Naive B cell (primary cell): ENCODE measurements around the gene TENT5C. TPM values are rescaled to one million over a fixed set of nuclear protein-coding genes. Genes with fewer than 3 reads are reported as not detected.

ENCODE experiments used
- ATAC-seq, 2 donors: fragments of 150-1000 bp; cut with Tn5 transposase; 2 replicates each; pipeline ENCODE4 v1.10.0; 2021; ENCODE audit warnings: low read depth in 2 of 2, mild to moderate bottlenecking in 2 of 2, moderate library complexity in 2 of 2
- DNase-seq: peaks from one replicate; pipeline ENCODE4 v3.0.0; 2022
- H3K27ac Mint-ChIP-seq, 6 donors: one replicate each; pipeline ENCODE4 v1.8.0; 2020 to 2022; ENCODE audit warnings: mild to moderate bottlenecking in 6 of 6, mixed read lengths in 6 of 6, moderate library complexity in 5 of 6, inconsistent platforms in 2 of 6
- H3K27me3 Mint-ChIP-seq, 3 donors: one replicate each; pipeline ENCODE4 v1.8.0; 2021 to 2022; ENCODE audit warnings: mixed read lengths in 3 of 3, mild to moderate bottlenecking in 1 of 3
- H3K36me3 Mint-ChIP-seq, 2 donors: one replicate each; pipeline ENCODE4 v1.8.0; 2020 to 2022; ENCODE audit warnings: mixed read lengths in 2 of 2, inconsistent platforms in 1 of 2, mild to moderate bottlenecking in 1 of 2
- H3K4me1 Mint-ChIP-seq, 3 donors: one replicate each; pipeline ENCODE4 v1.8.0; 2020 to 2022; ENCODE audit warnings: mixed read lengths in 3 of 3, inconsistent platforms in 1 of 3, mild to moderate bottlenecking in 1 of 3, moderate library complexity in 1 of 3
- H3K4me3 Mint-ChIP-seq, 8 donors: one replicate each; pipeline ENCODE4 v1.8.0; 2020 to 2022; ENCODE audit warnings: mild to moderate bottlenecking in 8 of 8, mixed read lengths in 8 of 8, moderate library complexity in 8 of 8, inconsistent platforms in 2 of 8
- H3K9me3 Mint-ChIP-seq, 7 donors: one replicate each; pipeline ENCODE4 v1.8.0; 2020 to 2022; ENCODE audit warnings: mixed read lengths in 7 of 7, mild to moderate bottlenecking in 5 of 7, inconsistent platforms in 2 of 7, moderate library complexity in 1 of 7
- polyA plus RNA-seq, 6 donors: library from polyadenylated mRNA; unstranded; fragments of 300-500 nt; fragmentation: Illumina TruSeq; gene quantifications; one replicate each; pipeline ENCODE4 v1.2.3, GENCODE V29; 2021; ENCODE audit warnings: low read depth in 6 of 6

Gene TENT5C
- polyA plus RNA-seq, 6 donors from 2014 or later: 55.9 to 92.4 (median 65.2) TPM

DNA sequence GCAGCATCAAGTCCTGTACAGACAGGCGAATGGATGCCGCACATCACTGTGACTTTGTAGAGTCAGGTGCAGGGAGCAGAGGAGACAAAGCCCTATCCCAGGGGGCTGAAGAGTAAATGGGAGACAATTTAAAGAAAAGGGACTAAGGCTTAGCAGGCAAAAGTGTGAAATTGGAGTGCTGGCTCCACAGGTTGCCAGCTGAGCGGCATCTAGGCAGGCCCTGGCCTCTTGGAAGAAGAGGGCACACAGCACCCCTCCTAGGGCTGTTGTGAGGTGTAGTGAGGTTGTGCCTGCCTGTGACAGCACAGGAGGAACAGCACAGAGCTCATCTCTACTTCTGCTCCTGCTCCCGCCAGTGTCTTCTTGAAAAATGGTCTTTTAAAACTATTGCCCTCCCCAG is 47.3 kb downstream of the TENT5C start:
- Mint-ChIP-seq H3K27ac (peak overlapping the region; percentile 97 to 100 (median 99)), H3K4me3 (peak overlapping the region in 5 of 8 donors; percentile 73 to 89 (median 86)), H3K27me3 (no peaks in the 10 kb centered on the region), H3K9me3 (no peaks in the 10 kb centered on the region), H3K4me1 (peaks cover 78 to 95% (median 93%) of the 10 kb centered on the region in 3 donors), H3K36me3 (no peaks in the 10 kb centered on the region)
- ATAC-seq: no peak
- no peak for DNase-seq

- Mint-ChIP-seq H3K4me1 (peaks cover 82 to 96% (median 95%) of the 10 kb centered on the region in 3 donors), H3K36me3 (no peaks in the 10 kb centered on the region), H3K9me3 (no peaks in the 10 kb centered on the region), H3K27ac (peak overlapping the region; percentile 93 to 100 (median 99)), H3K4me3 (peak overlapping the region; percentile 66 to 89 (median 76)), H3K27me3 (no peaks in the 10 kb centered on the region)
- DNase-seq: peak; percentile 68
- ATAC-seq: peak; percentile 22 to 31
Observed at GRCh38 chr1:117653732-117654492, 48.1 kb downstream of the TENT5C start.

GRCh38 chr1:117654493-117655219 is 48.8 kb downstream of the TENT5C start:
- H3K4me1 Mint-ChIP-seq: peaks cover 84 to 96% (median 95%) of the 10 kb centered on the region in 3 donors

DNA sequence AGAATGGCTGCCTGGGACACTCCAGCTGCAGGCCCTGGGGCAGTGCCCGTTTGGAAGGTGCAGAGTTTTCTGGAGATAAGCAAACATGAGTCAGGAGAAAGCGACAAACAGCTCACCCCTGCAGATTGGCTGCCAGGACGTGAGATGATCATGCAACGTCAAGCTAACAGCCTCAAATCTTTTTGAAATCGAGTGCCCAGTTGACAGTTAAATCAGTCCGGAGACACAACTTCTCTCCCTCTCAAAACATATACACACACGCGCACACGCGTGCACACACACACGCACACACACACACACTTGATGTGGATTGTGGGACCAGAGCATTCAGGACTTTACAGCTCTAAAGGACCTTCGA is 49.4 kb downstream of the TENT5C start:
- H3K27ac Mint-ChIP-seq: peak overlapping the region; percentile 93 to 100 (median 99)
- ATAC-seq (no peak), DNase-seq (no peak)
- H3K36me3 Mint-ChIP-seq: no peaks in the 10 kb centered on the region
- no peaks in the 10 kb centered on the region for H3K27me3 Mint-ChIP-seq
- H3K9me3 Mint-ChIP-seq: no peaks in the 10 kb centered on the region
- H3K4me3 Mint-ChIP-seq: peak overlapping the region; percentile 42 to 89 (median 76)
- peaks cover 89 to 97% (median 95%) of the 10 kb centered on the region in 3 donors for H3K4me1 Mint-ChIP-seq

More at GRCh38 chr1:117654493-117655219, 48.8 kb downstream of the TENT5C start:
- H3K4me3 Mint-ChIP-seq: peak overlapping the region; percentile 60 to 89 (median 76)
- H3K9me3 Mint-ChIP-seq: no peaks in the 10 kb centered on the region
- H3K36me3 Mint-ChIP-seq: no peaks in the 10 kb centered on the region
- DNase-seq (peak; percentile 85), ATAC-seq (peak; percentile 70 to 71)
- no peaks in the 10 kb centered on the region for H3K27me3 Mint-ChIP-seq
- H3K27ac Mint-ChIP-seq: peak overlapping the region; percentile 93 to 100 (median 99)

- Mint-ChIP-seq H3K27me3 (no peaks in the 10 kb centered on the region), H3K4me1 (peaks cover 88 to 97% (median 95%) of the 10 kb centered on the region in 3 donors), H3K27ac (peak overlapping the region; percentile 88 to 100 (median 99)), H3K9me3 (no peaks in the 10 kb centered on the region), H3K4me3 (peak overlapping the region; percentile 5 to 89 (median 81)), H3K36me3 (no peaks in the 10 kb centered on the region)
- DNase-seq (peak; percentile 81), ATAC-seq (peak; percentile 39 to 45)
Observed at GRCh38 chr1:117656202-117656641, 50.4 kb downstream of the TENT5C start.

- no peaks in the 10 kb centered on the region for H3K27me3 Mint-ChIP-seq
- peak overlapping the region; percentile 24 to 99 (median 99) for H3K27ac Mint-ChIP-seq
- peaks cover 90 to 97% (median 95%) of the 10 kb centered on the region in 3 donors for H3K4me1 Mint-ChIP-seq
- H3K9me3 Mint-ChIP-seq: peaks cover 0 to 2% (median 0%) of the 10 kb centered on the region in 7 donors
- ATAC-seq (no peak), DNase-seq (no peak)
- no peaks in the 10 kb centered on the region for H3K36me3 Mint-ChIP-seq
- H3K4me3 Mint-ChIP-seq: peak overlapping the region in 6 of 8 donors; percentile 5 to 86 (median 78)
Observed at GRCh38 chr1:117657031-117657430, 51.2 kb downstream of the TENT5C start.

DNA sequence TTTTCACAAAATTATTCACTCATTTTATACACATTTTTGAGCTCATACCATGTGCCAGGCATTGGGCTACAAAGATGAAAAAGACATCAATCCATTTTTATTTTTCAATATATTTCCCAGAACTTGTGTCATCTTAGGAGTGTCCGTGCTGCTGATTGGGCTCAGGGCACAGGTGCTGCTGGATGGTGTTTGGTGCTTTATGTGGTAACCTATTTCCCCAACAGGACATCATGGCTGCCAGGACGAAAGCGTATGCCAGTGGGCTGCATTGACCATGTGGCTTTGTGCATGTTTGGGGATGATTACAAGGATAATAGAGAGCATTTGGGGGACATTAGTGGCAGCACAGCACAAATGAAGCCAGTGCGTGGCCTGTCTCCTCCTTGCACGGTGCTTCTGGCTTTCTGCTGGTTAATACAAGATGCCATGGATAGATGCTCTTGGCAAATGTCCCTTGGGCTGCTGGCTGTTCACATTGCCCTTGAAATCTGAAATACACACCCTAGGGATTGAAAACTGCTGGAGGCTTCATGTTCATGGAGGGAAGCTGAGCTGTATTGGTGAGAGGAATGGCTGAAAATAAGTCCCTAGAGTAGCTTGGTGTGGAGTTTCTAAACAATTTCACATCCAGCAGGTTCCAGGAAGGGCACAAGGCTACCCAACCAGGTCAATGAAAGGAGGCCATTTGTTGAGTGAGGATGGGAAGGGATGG is 52.3 kb downstream of the TENT5C start:
- H3K9me3 Mint-ChIP-seq: peaks cover 0 to 6% (median 0%) of the 10 kb centered on the region in 7 donors
- peaks cover 86 to 97% (median 92%) of the 10 kb centered on the region in 3 donors for H3K4me1 Mint-ChIP-seq
- H3K27me3 Mint-ChIP-seq: no peaks in the 10 kb centered on the region
- no peaks in the 10 kb centered on the region for H3K36me3 Mint-ChIP-seq
- ATAC-seq (no peak), DNase-seq (no peak)
- peak overlapping the region; percentile 91 to 99 (median 98) for H3K27ac Mint-ChIP-seq
- peak overlapping the region in 7 of 8 donors; percentile 45 to 87 (median 74) for H3K4me3 Mint-ChIP-seq

DNA sequence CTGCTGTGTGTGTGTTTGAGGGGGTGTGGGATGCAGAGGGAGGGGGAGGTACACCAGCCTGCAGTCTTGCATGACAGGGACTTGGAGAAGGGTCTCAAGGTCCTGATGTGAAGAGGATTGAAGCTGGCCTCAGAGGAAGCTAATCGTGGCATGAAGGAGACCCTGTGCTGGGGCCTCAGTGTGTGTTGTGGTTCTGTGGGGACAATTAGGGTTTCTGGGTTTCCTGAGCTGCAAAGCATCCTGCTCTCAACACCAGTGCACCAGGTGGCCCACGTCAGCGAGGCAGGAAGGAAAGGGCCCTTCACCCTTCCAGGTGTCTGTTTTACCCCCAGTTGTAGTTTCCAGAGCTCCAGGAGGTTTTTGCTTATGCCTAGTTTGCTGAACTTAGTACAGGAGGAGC is 52.8 kb downstream of the TENT5C start:
- ATAC-seq: peak; percentile 45 to 53
- H3K27me3 Mint-ChIP-seq: no peaks in the 10 kb centered on the region

GRCh38 chr1:117659550-117660270 is 53.9 kb downstream of the TENT5C start:
- peak; percentile 45 for DNase-seq
- peak overlapping the region; percentile 93 to 99 (median 98) for H3K27ac Mint-ChIP-seq
- peak; percentile 2 to 3 for ATAC-seq
- H3K4me1 Mint-ChIP-seq: peaks cover 85 to 96% (median 92%) of the 10 kb centered on the region in 3 donors
- no peaks in the 10 kb centered on the region for H3K27me3 Mint-ChIP-seq
- no peaks in the 10 kb centered on the region for H3K36me3 Mint-ChIP-seq
- peak overlapping the region in 7 of 8 donors; percentile 25 to 87 (median 67) for H3K4me3 Mint-ChIP-seq
- peaks cover 0 to 6% (median 0%) of the 10 kb centered on the region in 7 donors for H3K9me3 Mint-ChIP-seq

More for the DNA sequence above, 52.8 kb downstream of the TENT5C start:
- H3K36me3 Mint-ChIP-seq: no peaks in the 10 kb centered on the region
- DNase-seq: peak; percentile 74
- peaks cover 0 to 6% (median 0%) of the 10 kb centered on the region in 7 donors for H3K9me3 Mint-ChIP-seq
- H3K4me1 Mint-ChIP-seq: peaks cover 86 to 97% (median 92%) of the 10 kb centered on the region in 3 donors
- H3K4me3 Mint-ChIP-seq: peak overlapping the region in 7 of 8 donors; percentile 45 to 87 (median 74)
- H3K27ac Mint-ChIP-seq: peak overlapping the region; percentile 91 to 99 (median 98)

GRCh38 chr1:117660271-117660965 is 54.6 kb downstream of the TENT5C start:
- no peaks in the 10 kb centered on the region for H3K27me3 Mint-ChIP-seq
- DNase-seq (no peak), ATAC-seq (no peak)
- H3K9me3 Mint-ChIP-seq: peaks cover 0 to 6% (median 0%) of the 10 kb centered on the region in 7 donors
- H3K4me1 Mint-ChIP-seq: peaks cover 81 to 96% (median 92%) of the 10 kb centered on the region in 3 donors
- peak overlapping the region in 6 of 8 donors; percentile 35 to 67 (median 60) for H3K4me3 Mint-ChIP-seq
- peak overlapping the region; percentile 96 to 100 (median 99) for H3K27ac Mint-ChIP-seq
- H3K36me3 Mint-ChIP-seq: no peaks in the 10 kb centered on the region

DNA sequence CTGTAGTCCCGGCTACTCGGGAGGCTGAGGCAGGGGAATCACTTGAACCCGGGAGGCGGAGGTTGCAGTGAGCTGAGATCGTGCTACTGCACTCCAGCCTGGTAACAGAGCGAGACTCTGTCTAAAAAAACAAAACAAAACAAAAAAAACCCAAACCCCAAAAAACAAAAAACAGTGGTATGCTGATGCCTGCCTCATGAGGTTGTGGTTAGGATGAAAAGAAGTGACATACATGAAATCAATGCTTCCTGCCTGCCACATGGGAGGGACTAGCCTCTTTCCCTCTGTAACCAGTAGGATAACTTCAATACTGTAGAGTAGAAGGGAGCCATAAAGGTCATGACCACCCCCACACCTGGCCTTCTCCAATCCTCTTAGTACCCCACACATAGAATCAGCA is 55.2 kb downstream of the TENT5C start:
- Mint-ChIP-seq H3K36me3 (no peaks in the 10 kb centered on the region), H3K4me3 (peak overlapping the region in 7 of 8 donors; percentile 20 to 88 (median 63)), H3K27ac (peak overlapping the region; percentile 96 to 100 (median 99)), H3K4me1 (peaks cover 81 to 96% (median 92%) of the 10 kb centered on the region in 3 donors), H3K27me3 (no peaks in the 10 kb centered on the region), H3K9me3 (peaks cover 0 to 6% (median 0%) of the 10 kb centered on the region in 7 donors)
- ATAC-seq (no peak), DNase-seq (peak; percentile 50)

- ATAC-seq (no peak), DNase-seq (no peak)
- Mint-ChIP-seq H3K4me3 (peak overlapping the region in 5 of 8 donors; percentile 33 to 62 (median 52)), H3K27me3 (no peaks in the 10 kb centered on the region), H3K27ac (peak overlapping the region; percentile 99 to 100 (median 99)), H3K9me3 (peaks cover 0 to 6% (median 0%) of the 10 kb centered on the region in 7 donors), H3K4me1 (peaks cover 84 to 97% (median 95%) of the 10 kb centered on the region in 3 donors), H3K36me3 (no peaks in the 10 kb centered on the region)
Observed at GRCh38 chr1:117662667-117663066, 56.8 kb downstream of the TENT5C start.
